ENCODE results near the gene PNPT1.

Gene PNPT1

GRCh38 chr2:55609193-55609794, 84.3 kb downstream of the PNPT1 start:
- CTCF ChIA-PET, result no interaction called here
- no peak for TF ChIP-seq ZSCAN30 (tag by site-specific recombination; IDR thresholded peaks at IDR 0.05)
- TF ChIP-seq ZNF362 (tag by site-specific recombination; IDR thresholded peaks at IDR 0.05), result peak; percentile 26; the same call in 1 of the 2 replicates
- POLR2A ChIA-PET, result interaction anchor here (0.7 to 1.4 kb wide), 2 partner anchors 9 to 208 kb away, joined by 4 to 5 read pairs; partner anchors contain the start of gene PPP4R3B

GRCh38 chr2:55607717-55608116, 85.9 kb downstream of the PNPT1 start:
- CTCF ChIA-PET, result no interaction called here
- Histone ChIP-seq H3K27ac (ENCODE audit: extremely low read depth, low read depth, low read length) (no peak overlapping the region), H3K4me1 (ENCODE audit: control insufficient read depth, insufficient read depth, low read length) (no peaks in the 10 kb centered on the region), H3K4me3 (ENCODE audit: low read depth, low read length) (no peak overlapping the region), H3K36me3 (ENCODE audit: control insufficient read depth in 2 of 2, insufficient read depth in 1 of 2, low read length in 2 of 2) (peaks cover 21 to 24% of the 10 kb centered on the region in 2 experiments), H3K9me3 (ENCODE audit: control insufficient read depth, insufficient read depth, low read depth, low read length) (no peaks in the 10 kb centered on the region)
- no peak for TF ChIP-seq TRIM28 (IDR thresholded peaks at IDR 0.05; ENCODE audit: borderline replicate concordance, low read length)
- TF ChIP-seq TCF7L2 (IDR thresholded peaks at IDR 0.05; ENCODE audit: borderline replicate concordance, low read depth, low read length), result no peak
- TF ChIP-seq PATZ1 (tag by site-specific recombination; IDR thresholded peaks at IDR 0.05), result no peak
- TF ChIP-seq KLF8 (tag by site-specific recombination; IDR thresholded peaks at IDR 0.05), result no peak
- no peak for TF ChIP-seq RBAK (tag by site-specific recombination; IDR thresholded peaks at IDR 0.05)
- no peak for TF ChIP-seq ZNF16 (tag by site-specific recombination; IDR thresholded peaks at IDR 0.05; ENCODE audit: low read depth)
- no peak for TF ChIP-seq ZNF510 (tag by site-specific recombination; IDR thresholded peaks at IDR 0.05; ENCODE audit: insufficient replicate concordance)
- TF ChIP-seq ZNF449 (tag by site-specific recombination; IDR thresholded peaks at IDR 0.05), result no peak
- no peak for TF ChIP-seq ZNF18 (tag by site-specific recombination; IDR thresholded peaks at IDR 0.05)
- TF ChIP-seq SETDB1 (IDR thresholded peaks at IDR 0.05; ENCODE audit: insufficient read length, low read length), result no peak
- no peak for TF ChIP-seq BCL11A (tag by site-specific recombination; IDR thresholded peaks at IDR 0.05; ENCODE audit: low read depth)
- POLR2A ChIA-PET, result no interaction called here

More at GRCh38 chr2:55609193-55609794, 84.3 kb downstream of the PNPT1 start:
- Histone ChIP-seq H3K27ac (ENCODE audit: extremely low read depth, low read depth, low read length) (no peak overlapping the region), H3K9me3 (ENCODE audit: control insufficient read depth, insufficient read depth, low read depth, low read length) (no peaks in the 10 kb centered on the region), H3K4me1 (ENCODE audit: control insufficient read depth, insufficient read depth, low read length) (no peaks in the 10 kb centered on the region), H3K36me3 (ENCODE audit: control insufficient read depth in 2 of 2, insufficient read depth in 1 of 2, low read length in 2 of 2) (peaks cover 29% of the 10 kb centered on the region in 2 experiments), H3K4me3 (ENCODE audit: low read depth, low read length) (no peak overlapping the region)

GRCh38 chr2:55604027-55604565, 89.5 kb downstream of the PNPT1 start:
- POLR2A ChIA-PET, result no interaction called here
- Histone ChIP-seq H3K4me3 (ENCODE audit: low read depth, low read length) (no peak overlapping the region), H3K36me3 (ENCODE audit: control insufficient read depth in 2 of 2, insufficient read depth in 1 of 2, low read length in 2 of 2) (peaks cover 16 to 20% of the 10 kb centered on the region in 2 experiments; a peak in 2 of 3 replicates), H3K27ac (ENCODE audit: extremely low read depth, low read depth, low read length) (no peak overlapping the region), H3K9me3 (ENCODE audit: control insufficient read depth, insufficient read depth, low read depth, low read length) (no peaks in the 10 kb centered on the region), H3K4me1 (ENCODE audit: control insufficient read depth, insufficient read depth, low read length) (no peaks in the 10 kb centered on the region)
- CTCF ChIA-PET, result no interaction called here
- no peak for TF ChIP-seq HOXA7 (CRISPR knock-in tag; IDR thresholded peaks at IDR 0.05; ENCODE audit: borderline replicate concordance)
- no peak for TF ChIP-seq BCL11B (tag by site-specific recombination; IDR thresholded peaks at IDR 0.05; ENCODE audit: low read depth)
- TF ChIP-seq YY2 (tag by site-specific recombination; IDR thresholded peaks at IDR 0.05), result no peak
- TF ChIP-seq ZNF645 (tag by site-specific recombination; IDR thresholded peaks at IDR 0.05), result no peak
- no peak for TF ChIP-seq ZNF335 (tag by site-specific recombination; conservative IDR thresholded peaks at IDR 0.05)
- no peak for TF ChIP-seq ZNF148 (tag by site-specific recombination; IDR thresholded peaks at IDR 0.05; ENCODE audit: borderline replicate concordance)
- no peak for TF ChIP-seq ZNF664 (tag by site-specific recombination; IDR thresholded peaks at IDR 0.05)
- TF ChIP-seq ZNF350 (tag by site-specific recombination; IDR thresholded peaks at IDR 0.05), result no peak

Measured in HEK293 (cell line).